T-helper 1 cell treated with Interleukin-12 subunit alpha and Interleukin-12 subunit beta and Interleukin-4 antibody, amounts not matched to agents 30 μg/mL and 1 μg/mL, for 36 hours (primary cell): Measurements from ENCODE around the gene MAGOH.
"Not testable (repeated sequence)": the region's sequence is repeated elsewhere in the genome, so short reads cannot be mapped to it uniquely, and the experiment has no call there.

Source experiments
- H3K27ac Mint-ChIP-seq: one replicate; pipeline ENCODE4 v1.8.0; 2021; ENCODE audit warnings: mild to moderate bottlenecking, mixed read lengths
- H3K27me3 Mint-ChIP-seq: one replicate; pipeline ENCODE4 v1.8.0; 2021; ENCODE audit warnings: low read depth, mixed read lengths
- H3K36me3 Mint-ChIP-seq: one replicate; pipeline ENCODE4 v1.8.0; 2021; ENCODE audit warnings: low read depth, mixed read lengths
- H3K4me1 Mint-ChIP-seq: one replicate; pipeline ENCODE4 v1.8.0; 2021; ENCODE audit warnings: low read depth, mixed read lengths
- H3K4me3 Mint-ChIP-seq: one replicate; pipeline ENCODE4 v1.8.0; 2021; ENCODE audit warnings: mild to moderate bottlenecking, moderate library complexity, mixed read lengths
- H3K9me3 Mint-ChIP-seq: one replicate; pipeline ENCODE4 v1.8.0; 2021; ENCODE audit warnings: mixed read lengths

Gene MAGOH

DNA sequence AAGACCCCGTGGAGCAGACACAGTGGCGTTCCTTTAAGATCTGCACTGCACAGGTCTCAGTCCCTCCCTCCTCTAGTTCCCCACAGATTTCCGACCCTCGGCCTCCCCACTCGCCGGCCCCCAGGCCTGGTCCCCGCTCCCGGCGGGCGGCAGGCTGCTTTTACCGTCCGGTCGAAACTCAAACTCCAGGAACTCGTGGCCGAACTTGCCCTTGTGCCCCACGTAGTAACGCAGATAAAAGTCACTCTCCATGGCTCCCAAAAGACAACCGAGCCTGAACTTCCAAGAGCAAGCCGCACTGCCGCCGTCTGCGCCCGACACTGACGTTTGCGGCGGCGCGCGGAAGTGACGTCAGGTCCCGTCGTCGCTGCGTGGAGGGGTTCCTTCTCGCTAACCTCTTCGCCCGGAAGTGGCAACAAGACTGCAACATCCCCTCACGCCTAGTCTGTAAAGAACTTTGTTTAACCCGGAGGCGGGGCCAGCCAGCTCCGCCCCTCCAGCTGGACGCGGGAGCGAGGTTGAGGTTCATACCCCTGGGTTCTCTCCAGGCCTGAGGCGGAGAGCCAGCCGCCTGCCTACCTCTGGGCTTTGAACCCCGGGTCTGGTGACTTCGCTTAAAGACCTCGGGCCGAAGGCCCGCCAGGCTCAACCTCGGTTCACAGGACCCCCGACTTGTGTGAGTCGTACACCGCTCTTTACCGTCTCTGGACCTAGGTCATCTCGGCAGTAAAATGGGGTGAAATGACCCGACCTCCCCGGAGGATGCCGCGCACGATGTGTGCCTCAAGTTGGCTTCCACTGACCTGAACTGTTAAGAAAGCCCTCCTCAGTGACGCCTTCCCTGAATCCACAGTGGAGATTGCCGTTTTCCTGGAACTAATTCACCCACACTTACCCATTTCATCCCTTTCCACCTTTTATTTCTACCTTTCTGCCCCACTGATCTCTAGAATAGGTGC, at the start of gene MAGOH:
Gene MAGOH (minus strand): TSS at position 322 of the 959 bp plus-strand sequence. CDS start 70 bp downstream, at position 252.
- Mint-ChIP-seq H3K4me1 (peaks cover 24% of the 10 kb centered on the region), H3K9me3 (no peaks in the 10 kb centered on the region), H3K36me3 (peaks cover 18% of the 10 kb centered on the region), H3K27ac (peak within 1 kb of the TSS; percentile 94), H3K27me3 (no peaks in the 10 kb centered on the region), H3K4me3 (peak within 1 kb of the TSS; percentile 96)

DNA sequence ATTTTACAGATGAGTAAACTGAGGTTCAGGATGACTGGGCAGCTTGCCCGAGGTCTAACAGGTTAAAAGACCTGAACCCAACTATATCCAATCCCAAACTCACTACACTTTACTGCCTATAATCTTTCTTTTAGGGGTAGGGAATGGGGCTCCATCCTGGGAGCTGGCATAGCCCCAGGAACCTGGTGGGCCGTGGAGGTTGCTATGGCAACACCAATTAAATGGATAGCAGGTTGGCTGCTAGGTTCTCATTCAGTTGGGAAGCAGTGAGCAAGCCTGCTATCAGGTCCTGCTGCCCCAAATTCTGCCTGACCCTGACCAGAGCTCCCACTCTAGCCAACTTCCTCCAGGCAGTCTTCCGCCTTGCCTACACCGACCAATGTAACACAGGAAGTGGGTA, 48.6 kb upstream of the MAGOH start:
- Mint-ChIP-seq H3K27ac (no peak overlapping the region), H3K36me3 (peaks cover 14% of the 10 kb centered on the region), H3K4me1 (peaks cover 8% of the 10 kb centered on the region), H3K4me3 (no peak overlapping the region), H3K27me3 (no peaks in the 10 kb centered on the region), H3K9me3 (no peaks in the 10 kb centered on the region)

DNA sequence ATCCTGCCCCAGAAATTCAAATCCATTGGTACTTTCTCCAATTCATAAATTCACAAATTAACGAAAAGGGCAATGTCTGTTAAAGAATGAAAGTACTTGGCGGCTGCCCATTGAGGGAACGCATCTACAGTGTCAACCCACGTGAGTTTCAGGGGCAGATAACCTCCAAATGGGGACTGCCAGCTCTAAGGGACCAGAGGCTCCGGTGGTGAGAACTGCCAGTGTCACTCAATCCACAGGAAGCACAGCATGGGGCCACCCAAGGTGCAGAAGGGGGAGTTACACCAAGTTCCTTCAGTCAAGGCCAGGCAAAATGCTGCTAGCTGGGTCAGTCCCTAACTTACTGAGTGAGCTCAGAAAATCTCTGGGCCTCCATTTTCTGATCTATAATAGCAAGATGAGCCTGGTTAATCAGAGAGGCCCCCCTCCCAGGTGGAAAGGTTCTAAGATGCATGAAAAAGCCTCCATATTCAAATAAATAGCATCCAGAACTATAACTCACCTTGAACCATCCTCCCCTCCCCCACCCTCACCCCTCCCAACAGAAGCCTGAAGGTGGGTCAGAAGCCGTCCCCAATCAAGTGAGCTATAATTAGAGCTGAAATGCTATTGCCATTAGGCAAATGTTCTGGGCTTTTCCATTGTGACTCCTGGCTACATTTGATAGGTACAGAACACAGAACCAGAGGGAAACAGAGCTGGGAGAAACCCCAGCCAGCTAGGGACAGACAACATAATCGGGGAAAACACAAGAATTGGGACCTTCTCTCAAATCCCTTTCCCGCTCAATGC, 47.8 kb upstream of the MAGOH start:
- H3K36me3 Mint-ChIP-seq, result peaks cover 21% of the 10 kb centered on the region
- H3K9me3 Mint-ChIP-seq, result no peaks in the 10 kb centered on the region
- no peaks in the 10 kb centered on the region for H3K27me3 Mint-ChIP-seq
- H3K4me1 Mint-ChIP-seq, result peaks cover 4% of the 10 kb centered on the region
- no peak overlapping the region for H3K4me3 Mint-ChIP-seq
- H3K27ac Mint-ChIP-seq, result no peak overlapping the region

DNA sequence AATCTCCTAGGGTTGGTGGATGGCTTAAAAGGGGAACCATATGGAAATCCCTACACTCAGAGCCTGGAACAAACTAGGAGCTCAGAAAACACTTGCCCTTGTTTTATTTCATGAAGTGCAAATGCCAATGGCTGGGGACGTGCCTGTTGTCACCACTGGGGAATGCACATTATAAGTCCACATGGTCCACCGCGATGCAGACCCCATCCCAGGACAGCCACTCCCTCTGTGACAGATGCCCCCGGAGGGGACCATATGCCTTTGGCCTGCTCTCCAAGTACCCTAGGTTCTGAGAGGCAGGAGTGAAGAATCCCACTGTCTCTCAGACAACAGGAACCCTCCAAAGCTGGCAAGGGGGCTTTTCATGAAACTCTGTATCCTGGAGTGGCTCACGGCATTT, 47.2 kb upstream of the MAGOH start:
- H3K36me3 Mint-ChIP-seq, result peaks cover 24% of the 10 kb centered on the region
- H3K4me1 Mint-ChIP-seq, result peaks cover 4% of the 10 kb centered on the region
- no peaks in the 10 kb centered on the region for H3K27me3 Mint-ChIP-seq
- no peak overlapping the region for H3K27ac Mint-ChIP-seq
- H3K4me3 Mint-ChIP-seq, result no peak overlapping the region
- H3K9me3 Mint-ChIP-seq, result no peaks in the 10 kb centered on the region

DNA sequence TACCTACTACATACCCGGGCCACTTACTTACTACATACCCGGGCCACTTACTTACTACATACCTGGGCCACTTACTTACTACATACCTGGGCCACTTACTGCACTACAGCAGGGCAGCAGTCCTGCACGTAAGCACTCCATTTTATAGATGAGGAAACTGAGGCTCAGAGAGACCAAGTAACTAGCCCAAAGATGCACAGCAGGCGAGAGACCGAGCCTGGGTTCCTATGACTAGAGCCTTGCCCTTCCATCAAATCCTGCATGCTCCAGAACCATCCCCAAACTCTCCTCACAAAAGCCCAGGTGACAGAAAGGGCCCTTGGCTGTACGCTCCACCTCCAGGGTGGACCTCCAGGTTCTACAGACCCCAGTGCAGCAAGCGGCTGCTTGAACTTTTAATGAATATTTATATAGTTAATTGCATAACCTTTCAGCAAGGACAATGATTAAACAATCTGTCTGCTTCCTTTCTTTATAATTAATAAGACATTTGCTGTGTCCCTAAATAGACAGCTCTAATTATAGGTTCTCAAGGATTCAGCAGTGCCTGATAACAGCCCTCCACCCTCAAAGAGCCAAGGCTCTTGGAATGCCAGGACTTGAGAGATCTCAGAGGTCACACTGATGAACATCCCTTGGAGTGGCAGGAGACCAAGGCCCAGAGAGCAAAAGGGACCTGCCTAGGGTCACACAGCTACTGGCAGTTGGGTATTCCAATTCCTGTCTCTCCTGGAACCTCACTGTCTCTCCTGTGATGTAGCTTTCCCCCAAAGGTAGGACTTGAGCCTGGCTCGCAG, 46.1 kb upstream of the MAGOH start:
- H3K36me3 Mint-ChIP-seq, result peaks cover 24% of the 10 kb centered on the region
- H3K9me3 Mint-ChIP-seq, result no peaks in the 10 kb centered on the region
- peaks cover 4% of the 10 kb centered on the region for H3K4me1 Mint-ChIP-seq
- H3K4me3 Mint-ChIP-seq, result no peak overlapping the region
- H3K27ac Mint-ChIP-seq, result no peak overlapping the region
- no peaks in the 10 kb centered on the region for H3K27me3 Mint-ChIP-seq

DNA sequence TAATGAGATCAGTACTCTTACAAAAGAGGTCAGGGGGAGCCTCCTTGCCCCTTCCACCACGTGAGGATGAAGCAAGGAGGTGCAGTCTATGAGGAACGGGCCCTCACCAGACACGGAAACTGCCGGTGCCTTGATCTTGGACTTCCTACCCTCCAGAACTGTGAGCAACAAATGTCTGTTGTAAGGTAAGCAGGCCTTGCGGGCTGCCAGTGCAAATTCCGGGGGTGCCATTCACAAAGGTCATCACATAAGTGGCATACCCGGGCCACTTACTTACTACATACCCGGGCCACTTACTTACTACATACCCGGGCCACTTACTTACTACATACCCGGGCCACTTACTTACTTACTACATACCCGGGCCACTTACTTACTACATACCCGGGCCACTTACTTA, 44.8 kb upstream of the MAGOH start:
- H3K4me1 Mint-ChIP-seq, H3K4me3 Mint-ChIP-seq, H3K27me3 Mint-ChIP-seq, H3K27ac Mint-ChIP-seq, H3K9me3 Mint-ChIP-seq: not testable (repeated sequence)
- H3K36me3 Mint-ChIP-seq, result peaks cover 25% of the 10 kb centered on the region

DNA sequence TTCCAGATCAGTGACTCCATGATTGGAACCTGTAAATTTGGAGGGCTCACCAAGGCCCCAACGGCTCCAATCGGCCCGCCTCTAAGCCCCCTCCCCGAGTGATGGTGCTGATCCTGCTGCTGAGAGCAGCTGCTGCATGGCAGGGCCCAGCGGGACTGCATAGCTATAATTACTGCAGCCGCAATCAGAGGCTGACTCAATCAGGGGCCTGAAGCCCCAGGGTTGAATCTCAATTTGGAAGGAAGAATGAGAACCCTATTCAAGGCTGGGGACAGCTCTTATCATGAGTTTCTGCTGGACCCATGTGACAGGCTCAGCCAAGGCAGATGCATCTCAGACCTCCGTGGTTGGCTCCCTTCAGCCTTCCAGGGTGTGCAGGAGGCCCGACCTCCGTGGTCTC, 42.8 kb upstream of the MAGOH start:
- Mint-ChIP-seq H3K27me3 (no peaks in the 10 kb centered on the region), H3K27ac (peak overlapping the region; percentile 45)

DNA sequence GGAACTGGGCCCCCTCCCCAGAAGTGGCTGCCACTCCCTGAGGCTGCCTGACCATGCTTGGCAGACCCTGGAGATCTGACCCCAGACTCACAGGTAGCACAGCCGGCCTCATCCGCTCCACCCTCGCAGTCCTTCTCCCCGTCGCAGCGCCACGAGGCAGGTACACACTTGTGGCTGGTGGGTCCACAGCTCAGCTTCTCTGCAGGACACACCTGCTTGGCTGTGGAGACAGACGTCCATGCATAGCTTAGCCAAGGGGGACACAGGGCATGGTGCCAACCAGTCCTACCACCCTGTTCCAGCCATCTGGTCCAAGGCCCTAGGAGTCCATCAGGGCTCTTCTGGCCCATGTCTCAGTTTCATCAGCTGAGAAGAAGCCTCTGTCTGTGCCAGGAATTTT, 42.2 kb upstream of the MAGOH start:
- no peaks in the 10 kb centered on the region for H3K9me3 Mint-ChIP-seq
- peaks cover 29% of the 10 kb centered on the region for H3K36me3 Mint-ChIP-seq
- H3K4me1 Mint-ChIP-seq, result no peaks in the 10 kb centered on the region
- H3K4me3 Mint-ChIP-seq, result no peak overlapping the region
- no peak overlapping the region for H3K27ac Mint-ChIP-seq
- H3K27me3 Mint-ChIP-seq, result no peaks in the 10 kb centered on the region

More for the DNA sequence above, 42.8 kb upstream of the MAGOH start:
- H3K9me3 Mint-ChIP-seq, result no peaks in the 10 kb centered on the region
- no peak overlapping the region for H3K4me3 Mint-ChIP-seq
- no peaks in the 10 kb centered on the region for H3K4me1 Mint-ChIP-seq
- peaks cover 27% of the 10 kb centered on the region for H3K36me3 Mint-ChIP-seq

DNA sequence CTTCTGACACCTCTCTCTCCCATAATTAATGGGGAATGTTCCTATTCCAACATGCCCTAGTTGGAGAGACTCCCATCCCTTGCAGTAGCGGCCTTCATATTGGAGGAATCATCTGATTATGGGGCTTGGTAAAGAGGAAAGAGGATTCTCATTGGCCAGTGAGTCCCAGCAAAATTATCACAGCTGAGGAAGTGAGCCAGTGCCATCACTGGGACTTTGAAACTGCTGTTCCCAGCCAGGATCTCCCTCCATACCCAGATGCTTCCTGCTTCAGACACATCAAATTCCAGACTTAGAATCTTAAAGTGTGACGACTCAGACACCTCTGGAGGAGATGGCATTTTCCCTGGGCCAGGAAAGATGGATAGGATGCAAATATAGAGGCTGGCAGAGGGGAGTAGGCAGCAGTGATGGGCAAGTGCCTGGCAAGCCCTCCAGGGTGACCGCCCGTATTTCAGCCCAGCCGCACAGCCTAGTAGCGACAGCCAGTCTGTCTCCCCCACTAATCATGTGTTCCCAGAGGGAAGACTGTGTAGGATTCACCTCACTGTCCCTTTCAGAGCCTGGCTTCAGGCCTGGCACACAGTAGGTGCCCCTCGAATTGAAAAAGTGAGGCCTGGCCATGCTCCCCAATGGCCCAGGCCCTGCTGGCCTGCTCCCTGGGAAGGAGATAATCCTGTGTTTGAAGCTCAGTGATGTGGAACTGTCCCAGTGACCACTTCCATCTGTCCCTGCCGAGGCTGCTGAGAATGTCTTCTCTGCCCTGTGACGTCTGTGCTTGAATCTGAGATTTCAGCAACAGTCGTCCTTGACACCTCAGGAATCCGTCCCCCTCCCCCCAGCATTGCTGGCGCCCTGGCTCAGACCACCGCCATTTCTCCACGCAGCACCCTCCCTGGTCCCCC, 41.2 kb upstream of the MAGOH start:
- no peaks in the 10 kb centered on the region for H3K27me3 Mint-ChIP-seq
- H3K27ac Mint-ChIP-seq, result no peak overlapping the region
- H3K4me3 Mint-ChIP-seq, result no peak overlapping the region
- no peaks in the 10 kb centered on the region for H3K9me3 Mint-ChIP-seq
- peaks cover 26% of the 10 kb centered on the region for H3K36me3 Mint-ChIP-seq
- H3K4me1 Mint-ChIP-seq, result no peaks in the 10 kb centered on the region

DNA sequence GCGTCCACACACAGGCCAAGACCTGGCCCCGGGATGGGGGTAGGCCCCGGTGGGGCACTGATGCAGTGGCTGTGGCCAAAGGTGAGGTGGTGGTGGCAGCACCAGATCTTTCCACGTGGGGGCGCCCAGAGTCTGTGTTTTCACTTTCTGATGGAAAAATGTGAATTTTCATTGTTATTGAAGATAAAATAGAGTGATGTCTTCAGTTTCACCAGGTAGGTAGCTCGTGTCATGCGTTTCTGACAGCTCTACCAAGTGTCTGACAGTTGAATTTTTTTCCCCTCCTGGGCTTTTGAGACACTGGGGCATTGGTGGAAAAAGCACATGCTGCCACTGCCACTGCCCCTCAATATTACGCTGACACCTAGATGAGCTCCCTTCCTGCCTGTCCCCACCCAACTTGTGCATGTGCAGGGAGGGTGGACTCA, 40.0 kb upstream of the MAGOH start:
- H3K9me3 Mint-ChIP-seq, result no peaks in the 10 kb centered on the region
- H3K4me3 Mint-ChIP-seq, result no peak overlapping the region
- H3K36me3 Mint-ChIP-seq, result peaks cover 27% of the 10 kb centered on the region
- no peaks in the 10 kb centered on the region for H3K27me3 Mint-ChIP-seq
- no peaks in the 10 kb centered on the region for H3K4me1 Mint-ChIP-seq
- H3K27ac Mint-ChIP-seq, result peak overlapping the region; percentile 72

DNA sequence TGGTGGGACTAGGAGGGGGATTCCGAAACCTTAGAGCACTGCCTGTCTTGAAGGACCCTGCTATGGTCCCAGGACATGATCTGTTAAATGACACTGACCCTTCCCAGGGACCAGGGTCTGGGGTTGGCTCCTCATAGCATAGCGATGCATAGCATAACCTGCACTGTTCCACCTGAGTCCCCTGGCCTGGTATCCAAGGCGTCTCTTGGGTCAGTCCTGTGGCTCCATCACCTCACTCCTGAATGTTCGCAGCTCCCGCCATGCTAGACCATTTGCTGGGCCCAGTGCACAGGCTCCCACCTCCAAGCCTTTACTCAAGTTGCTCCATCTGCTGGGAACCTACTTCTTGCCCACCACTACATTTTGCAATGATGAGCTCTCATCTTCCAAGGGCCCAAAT, 39.0 kb upstream of the MAGOH start:
- Mint-ChIP-seq H3K4me1 (peaks cover 2% of the 10 kb centered on the region), H3K4me3 (no peak overlapping the region), H3K9me3 (no peaks in the 10 kb centered on the region), H3K27me3 (no peaks in the 10 kb centered on the region), H3K27ac (no peak overlapping the region), H3K36me3 (peaks cover 29% of the 10 kb centered on the region)

DNA sequence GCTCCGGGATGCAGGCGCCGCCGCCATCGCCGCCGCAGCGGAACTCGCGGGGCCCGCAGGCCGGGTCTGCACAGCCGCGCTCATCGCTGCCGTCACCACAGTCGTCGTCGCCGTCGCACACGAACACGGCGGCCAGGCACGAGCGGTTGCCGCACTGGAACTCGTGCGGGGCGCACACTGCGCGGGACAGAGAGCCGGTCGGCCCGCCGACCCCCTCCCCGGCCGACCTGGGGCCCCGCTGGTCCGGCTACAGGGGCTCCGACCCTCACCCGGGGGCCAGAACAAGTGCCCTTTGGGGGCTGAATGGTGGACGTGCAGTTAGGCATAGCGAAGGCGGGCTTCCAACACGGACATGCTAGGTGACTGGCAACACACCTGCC, 38.6 kb upstream of the MAGOH start:
- H3K27ac Mint-ChIP-seq, result no peak overlapping the region
- no peaks in the 10 kb centered on the region for H3K27me3 Mint-ChIP-seq
- H3K4me3 Mint-ChIP-seq, result no peak overlapping the region
- peaks cover 2% of the 10 kb centered on the region for H3K4me1 Mint-ChIP-seq
- H3K9me3 Mint-ChIP-seq, result no peaks in the 10 kb centered on the region
- peaks cover 28% of the 10 kb centered on the region for H3K36me3 Mint-ChIP-seq

DNA sequence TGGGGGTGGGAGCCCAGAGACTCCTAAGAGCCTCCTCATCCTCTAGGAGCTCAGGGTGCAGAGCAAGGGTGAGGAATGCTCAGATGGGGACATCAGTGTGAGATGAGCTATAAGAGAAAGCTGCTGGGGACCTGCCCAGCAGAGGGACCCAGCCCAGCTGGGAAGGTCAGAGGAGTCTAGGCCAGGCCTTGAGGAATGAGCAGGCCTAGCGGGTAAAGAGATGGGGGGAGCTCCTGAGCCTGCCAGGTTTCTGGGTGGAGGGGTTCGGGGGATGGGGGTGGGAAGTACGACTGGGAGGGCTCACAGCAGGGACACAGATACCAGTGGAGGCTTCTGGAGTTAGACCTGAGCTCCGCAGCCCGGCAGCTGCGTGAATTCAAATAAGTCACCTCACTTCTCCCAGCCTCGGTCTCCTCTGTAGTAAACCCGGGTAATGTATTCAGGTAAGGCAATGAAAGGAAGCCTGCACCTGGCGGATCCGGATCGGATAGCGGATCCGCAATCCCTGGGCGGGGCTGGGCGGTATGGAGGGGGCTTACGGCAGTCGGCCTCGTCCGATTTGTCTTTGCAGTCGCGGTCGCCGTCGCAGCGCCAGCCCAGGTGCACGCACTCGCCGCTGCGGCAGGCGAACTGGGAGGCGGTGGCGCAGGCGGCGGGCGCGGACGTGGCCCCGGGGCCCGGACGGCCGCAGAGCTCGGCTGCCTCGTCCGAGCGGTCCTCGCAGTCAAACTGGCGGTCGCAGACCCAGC, 38.0 kb upstream of the MAGOH start:
- Mint-ChIP-seq H3K27ac (no peak overlapping the region), H3K36me3 (peaks cover 22% of the 10 kb centered on the region), H3K27me3 (no peaks in the 10 kb centered on the region), H3K4me1 (peaks cover 2% of the 10 kb centered on the region), H3K9me3 (no peaks in the 10 kb centered on the region), H3K4me3 (no peak overlapping the region)
